ENCODE data around the gene THOP1.

THOP1 gene

DNA sequence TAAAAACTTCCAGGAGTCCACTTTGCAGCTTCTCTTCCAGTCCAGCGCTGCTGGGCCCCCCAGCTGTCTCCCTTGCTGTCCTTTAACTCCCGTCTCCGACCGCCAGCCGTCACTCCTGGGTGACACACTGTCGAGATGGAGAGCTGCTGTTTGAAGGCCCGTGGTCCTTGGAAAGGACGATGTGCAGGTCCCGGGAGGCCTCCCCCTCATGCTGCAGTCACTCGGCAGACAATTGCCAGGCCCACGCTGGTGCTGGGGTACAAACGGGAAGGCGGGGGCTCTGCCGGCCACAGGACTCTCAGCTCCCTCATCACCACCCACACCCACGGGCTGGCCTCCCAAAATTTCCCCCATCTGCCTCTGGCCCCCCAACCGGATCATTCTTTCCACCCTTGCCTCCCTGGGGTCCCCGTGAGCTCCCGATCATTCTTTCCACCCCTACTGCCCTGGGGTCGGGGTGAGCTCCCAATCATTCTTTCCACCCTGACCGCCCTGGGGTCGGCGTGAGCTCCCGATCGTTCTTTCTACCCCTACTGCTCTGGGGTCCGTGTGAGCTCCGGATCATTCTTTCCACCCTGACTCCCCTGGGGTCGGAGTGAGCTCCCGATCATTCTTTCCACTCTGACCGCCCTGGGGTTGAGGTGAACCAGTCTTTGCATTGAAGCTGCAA lies 18.3 kb downstream of the THOP1 start:
- DNase-seq (ENCODE audit: low read depth) = no peak
- no peak overlapping the region for H3K4me3 ChIP-seq (ENCODE audit: low read depth, low read length)
- TF ChIP-seq POLR2A (IDR thresholded peaks at IDR 0.05; ENCODE audit: extremely low read depth, insufficient read length) = no peak
- TF ChIP-seq, protein P1, sequence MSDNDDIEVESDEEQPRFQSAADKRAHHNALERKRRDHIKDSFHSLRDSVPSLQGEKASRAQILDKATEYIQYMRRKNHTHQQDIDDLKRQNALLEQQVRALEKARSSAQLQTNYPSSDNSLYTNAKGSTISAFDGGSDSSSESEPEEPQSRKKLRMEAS (IDR thresholded peaks at IDR 0.05; ENCODE audit: low read depth, low read length) = no peak
- TF ChIP-seq, protein P2, sequence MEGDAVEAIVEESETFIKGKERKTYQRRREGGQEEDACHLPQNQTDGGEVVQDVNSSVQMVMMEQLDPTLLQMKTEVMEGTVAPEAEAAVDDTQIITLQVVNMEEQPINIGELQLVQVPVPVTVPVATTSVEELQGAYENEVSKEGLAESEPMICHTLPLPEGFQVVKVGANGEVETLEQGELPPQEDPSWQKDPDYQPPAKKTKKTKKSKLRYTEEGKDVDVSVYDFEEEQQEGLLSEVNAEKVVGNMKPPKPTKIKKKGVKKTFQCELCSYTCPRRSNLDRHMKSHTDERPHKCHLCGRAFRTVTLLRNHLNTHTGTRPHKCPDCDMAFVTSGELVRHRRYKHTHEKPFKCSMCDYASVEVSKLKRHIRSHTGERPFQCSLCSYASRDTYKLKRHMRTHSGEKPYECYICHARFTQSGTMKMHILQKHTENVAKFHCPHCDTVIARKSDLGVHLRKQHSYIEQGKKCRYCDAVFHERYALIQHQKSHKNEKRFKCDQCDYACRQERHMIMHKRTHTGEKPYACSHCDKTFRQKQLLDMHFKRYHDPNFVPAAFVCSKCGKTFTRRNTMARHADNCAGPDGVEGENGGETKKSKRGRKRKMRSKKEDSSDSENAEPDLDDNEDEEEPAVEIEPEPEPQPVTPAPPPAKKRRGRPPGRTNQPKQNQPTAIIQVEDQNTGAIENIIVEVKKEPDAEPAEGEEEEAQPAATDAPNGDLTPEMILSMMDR (IDR thresholded peaks at IDR 0.05; ENCODE audit: low read depth, low read length) = no peak
- TF ChIP-seq MYC (IDR thresholded peaks at IDR 0.05; ENCODE audit: low read depth, low read length) = no peak

DNA sequence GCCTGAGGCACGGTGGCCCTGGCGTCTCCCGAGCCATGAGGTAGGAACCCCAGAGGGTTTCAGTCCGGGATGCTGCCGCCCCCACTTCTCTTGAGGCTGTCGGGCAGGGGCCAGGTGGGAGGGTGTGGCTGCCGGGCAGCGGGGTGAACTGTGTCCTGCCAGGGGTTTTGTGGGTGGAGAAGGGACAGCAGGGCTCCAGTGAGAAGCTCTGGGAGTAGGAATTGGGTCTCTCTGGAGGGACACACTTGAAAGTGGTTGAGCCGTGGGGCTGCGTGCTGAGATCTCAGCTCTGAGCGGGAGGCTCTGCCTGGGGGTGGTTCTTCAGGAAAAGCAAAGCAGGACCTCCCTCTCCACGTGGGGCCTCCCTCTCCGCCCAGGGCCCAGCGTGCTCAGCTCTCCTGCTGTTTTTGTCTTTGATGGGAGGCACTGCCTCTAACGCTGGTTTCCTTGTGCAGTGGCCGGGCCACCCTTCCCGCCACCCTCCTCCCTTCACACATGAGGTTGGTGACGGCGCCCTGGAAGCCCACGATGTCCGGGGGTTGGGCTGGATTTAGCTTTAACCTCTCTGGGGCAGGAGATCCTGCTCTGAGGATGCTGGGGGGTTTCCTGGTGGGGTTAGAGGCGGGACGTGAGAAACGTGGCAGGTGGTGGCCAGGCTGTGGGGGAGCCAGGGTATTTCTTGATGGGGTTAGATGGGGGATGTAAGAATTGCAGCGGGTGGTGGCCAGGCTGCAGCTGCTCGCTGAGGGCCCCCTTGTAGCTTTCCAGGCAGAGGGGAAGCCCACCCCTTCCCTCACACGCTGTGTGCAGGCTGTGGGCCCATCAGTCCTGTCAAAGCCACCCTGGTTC lies 19.1 kb downstream of the THOP1 start:
- DNase-seq (ENCODE audit: low read depth) = no peak
- TF ChIP-seq MYC (IDR thresholded peaks at IDR 0.05; ENCODE audit: low read depth, low read length) (no peak), POLR2A (IDR thresholded peaks at IDR 0.05; ENCODE audit: extremely low read depth, insufficient read length) (no peak)
- TF ChIP-seq, protein P2 (IDR thresholded peaks at IDR 0.05; ENCODE audit: low read depth, low read length) = no peak
- no peak overlapping the region for H3K4me3 ChIP-seq (ENCODE audit: low read depth, low read length)

- no peak for DNase-seq (ENCODE audit: low read depth)
- TF ChIP-seq, protein P1 (IDR thresholded peaks at IDR 0.05; ENCODE audit: low read depth, low read length) = no peak
- TF ChIP-seq MYC (IDR thresholded peaks at IDR 0.05; ENCODE audit: low read depth, low read length) (no peak), POLR2A (IDR thresholded peaks at IDR 0.05; ENCODE audit: extremely low read depth, insufficient read length) (no peak)
- no peak overlapping the region for H3K4me3 ChIP-seq (ENCODE audit: low read depth, low read length)
Measured at GRCh38 chr19:2805261-2805900, 20.1 kb downstream of the THOP1 start.

DNA sequence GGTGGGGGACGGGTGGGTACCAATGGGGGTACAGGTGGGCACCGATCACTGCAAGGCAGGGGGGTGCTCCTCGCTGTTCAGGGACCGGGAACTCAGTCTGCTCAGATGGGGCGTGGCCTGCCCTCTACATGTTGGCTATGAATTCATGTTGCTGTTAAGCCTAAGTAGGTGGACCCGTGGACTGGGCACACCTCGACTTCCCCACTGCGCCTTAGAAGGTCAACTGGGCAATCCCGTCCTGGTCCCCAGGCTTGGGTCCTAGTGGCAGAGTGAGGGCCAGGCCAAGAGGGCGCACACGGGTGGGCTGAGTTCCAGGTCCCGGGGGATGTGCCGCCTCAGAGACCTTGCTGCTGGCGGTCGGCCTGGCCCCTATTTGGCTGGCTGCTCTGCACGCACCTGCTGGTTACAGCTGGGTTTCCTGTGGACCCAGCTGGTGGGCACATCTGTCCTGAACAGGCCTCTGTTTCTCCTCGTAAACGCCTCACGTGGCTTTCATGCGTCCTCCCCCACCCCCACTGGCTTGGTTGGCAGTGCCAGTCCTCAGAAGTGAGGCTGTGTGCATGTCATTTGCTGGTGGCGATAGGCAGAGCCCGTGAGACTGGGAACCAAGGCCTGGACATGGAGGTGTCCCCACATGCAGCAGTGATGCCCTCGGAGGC lies 20.8 kb downstream of the THOP1 start:
- no peak overlapping the region for H3K4me3 ChIP-seq (ENCODE audit: low read depth, low read length)
- no peak for TF ChIP-seq MYC (IDR thresholded peaks at IDR 0.05; ENCODE audit: low read depth, low read length)
- DNase-seq (ENCODE audit: low read depth) = no peak

DNA sequence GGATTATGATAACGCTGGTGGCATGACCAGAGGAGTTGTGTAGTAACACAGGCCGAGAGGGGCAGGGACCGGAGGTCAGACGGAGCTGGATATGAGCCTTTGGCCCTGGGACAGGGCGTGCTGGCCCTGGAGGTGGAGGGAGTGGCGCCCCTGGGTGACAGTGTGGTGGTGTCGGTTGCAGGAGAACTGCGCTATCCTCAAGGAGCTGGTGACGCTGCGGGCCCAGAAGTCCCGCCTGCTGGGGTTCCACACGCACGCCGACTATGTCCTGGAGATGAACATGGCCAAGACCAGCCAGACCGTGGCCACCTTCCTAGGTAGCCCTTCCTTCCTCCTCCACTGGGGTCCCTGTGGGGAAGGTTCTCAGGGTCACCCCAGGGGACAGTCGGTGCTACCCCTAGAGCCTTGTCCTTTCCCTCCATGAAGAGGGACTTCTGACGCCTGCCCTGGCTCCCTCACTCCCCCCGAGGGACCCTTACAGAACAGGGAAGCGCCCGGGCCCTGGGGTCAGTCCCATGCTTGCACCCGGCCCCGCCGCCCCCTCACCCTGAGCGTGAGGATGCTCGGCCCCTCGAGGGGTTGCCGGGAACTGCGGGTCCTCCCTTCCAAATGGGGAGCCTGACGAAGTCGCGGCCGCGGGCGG lies 21.6 kb downstream of the THOP1 start:
- DNase-seq (ENCODE audit: low read depth) = no peak
- H3K4me3 ChIP-seq (ENCODE audit: low read depth, low read length) = no peak overlapping the region
- TF ChIP-seq, protein P2 (IDR thresholded peaks at IDR 0.05; ENCODE audit: low read depth, low read length) = no peak
- TF ChIP-seq MYC (IDR thresholded peaks at IDR 0.05; ENCODE audit: low read depth, low read length) (no peak), POLR2A (IDR thresholded peaks at IDR 0.05; ENCODE audit: extremely low read depth, insufficient read length) (no peak)
- TF ChIP-seq, protein P1 (IDR thresholded peaks at IDR 0.05; ENCODE audit: low read depth, low read length) = no peak

- H3K4me3 ChIP-seq (ENCODE audit: low read depth, low read length) = no peak overlapping the region
- TF ChIP-seq, protein P2 (IDR thresholded peaks at IDR 0.05; ENCODE audit: low read depth, low read length) = no peak
- TF ChIP-seq MYC (IDR thresholded peaks at IDR 0.05; ENCODE audit: low read depth, low read length) (no peak), POLR2A (IDR thresholded peaks at IDR 0.05; ENCODE audit: extremely low read depth, insufficient read length) (no peak)
- TF ChIP-seq, protein P1 (IDR thresholded peaks at IDR 0.05; ENCODE audit: low read depth, low read length) = no peak
- no peak for DNase-seq (ENCODE audit: low read depth)
Measured at GRCh38 chr19:2807379-2808128, 22.3 kb downstream of the THOP1 start.

Data from NB4 (cell line).